ENCODE results near the gene B3GNT2. TPM values are rescaled to one million over a fixed set of nuclear protein-coding genes. Genes with fewer than 3 reads are reported as not detected.
"Not testable (repeated sequence)": the region's sequence is repeated elsewhere in the genome, so short reads cannot be mapped to it uniquely, and the experiment has no call there.

The B3GNT2 gene
- total RNA-seq, 1 experiment from 2014 or later, result 14.1 TPM

- ATAC-seq (no peak), DNase-seq (ENCODE audit: low read depth, low spot score) (no peak)
- CTCF ChIA-PET, result no interaction called here
- Histone ChIP-seq H3K27ac (ENCODE audit: low read length) (peak overlapping the region; percentile 26; the same call in 1 of the 2 replicates), H3K9me3 (ENCODE audit: control insufficient read depth, insufficient read depth, low read depth, low read length) (no peaks in the 10 kb centered on the region), H3K4me3 (ENCODE audit: low read depth in 2 of 2, low read length in 2 of 2) (peak overlapping the region; percentile 88 to 91), H3K36me3 (ENCODE audit: control insufficient read depth, insufficient read depth, low read length) (no peaks in the 10 kb centered on the region; the same call in 1 of the 2 replicates), H3K4me1 (ENCODE audit: control insufficient read depth, insufficient read depth, low read length) (peaks cover 17% of the 10 kb centered on the region; the same call in 1 of the 2 replicates), H3K27me3 (ENCODE audit: control insufficient read depth, insufficient read depth, low read length) (no peaks in the 10 kb centered on the region)
- in situ Hi-C loops (cut with HindIII; ENCODE audit: low pct_unique_long_range_greater_than_20kb, low sequenced_read_pairs) (no loop called here), intact Hi-C loops (cut with micrococcal nuclease; ENCODE audit: unreplicated experiment) (loop anchor here (5.0 kb wide), 1 partner anchor 215 kb away; no protein-coding TSS in a partner anchor)
- TF ChIP-seq SIN3A (IDR thresholded peaks at IDR 0.05; ENCODE audit: borderline replicate concordance, insufficient read depth, low read depth, low read length), result no peak
- TF ChIP-seq, protein P1, sequence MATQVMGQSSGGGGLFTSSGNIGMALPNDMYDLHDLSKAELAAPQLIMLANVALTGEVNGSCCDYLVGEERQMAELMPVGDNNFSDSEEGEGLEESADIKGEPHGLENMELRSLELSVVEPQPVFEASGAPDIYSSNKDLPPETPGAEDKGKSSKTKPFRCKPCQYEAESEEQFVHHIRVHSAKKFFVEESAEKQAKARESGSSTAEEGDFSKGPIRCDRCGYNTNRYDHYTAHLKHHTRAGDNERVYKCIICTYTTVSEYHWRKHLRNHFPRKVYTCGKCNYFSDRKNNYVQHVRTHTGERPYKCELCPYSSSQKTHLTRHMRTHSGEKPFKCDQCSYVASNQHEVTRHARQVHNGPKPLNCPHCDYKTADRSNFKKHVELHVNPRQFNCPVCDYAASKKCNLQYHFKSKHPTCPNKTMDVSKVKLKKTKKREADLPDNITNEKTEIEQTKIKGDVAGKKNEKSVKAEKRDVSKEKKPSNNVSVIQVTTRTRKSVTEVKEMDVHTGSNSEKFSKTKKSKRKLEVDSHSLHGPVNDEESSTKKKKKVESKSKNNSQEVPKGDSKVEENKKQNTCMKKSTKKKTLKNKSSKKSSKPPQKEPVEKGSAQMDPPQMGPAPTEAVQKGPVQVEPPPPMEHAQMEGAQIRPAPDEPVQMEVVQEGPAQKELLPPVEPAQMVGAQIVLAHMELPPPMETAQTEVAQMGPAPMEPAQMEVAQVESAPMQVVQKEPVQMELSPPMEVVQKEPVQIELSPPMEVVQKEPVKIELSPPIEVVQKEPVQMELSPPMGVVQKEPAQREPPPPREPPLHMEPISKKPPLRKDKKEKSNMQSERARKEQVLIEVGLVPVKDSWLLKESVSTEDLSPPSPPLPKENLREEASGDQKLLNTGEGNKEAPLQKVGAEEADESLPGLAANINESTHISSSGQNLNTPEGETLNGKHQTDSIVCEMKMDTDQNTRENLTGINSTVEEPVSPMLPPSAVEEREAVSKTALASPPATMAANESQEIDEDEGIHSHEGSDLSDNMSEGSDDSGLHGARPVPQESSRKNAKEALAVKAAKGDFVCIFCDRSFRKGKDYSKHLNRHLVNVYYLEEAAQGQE (IDR thresholded peaks at IDR 0.05; ENCODE audit: insufficient read depth in 1 of 2, low read depth in 2 of 2, low read length in 1 of 2), result no peak
- peak; percentile 36; the same call in 1 of the 2 replicates for TF ChIP-seq CTCF (IDR thresholded peaks at IDR 0.05)
- no peak for TF ChIP-seq TCF7L2 (IDR thresholded peaks at IDR 0.05; ENCODE audit: low read depth, low read length)
- no peak for TF ChIP-seq POLR2AphosphoS5 (IDR thresholded peaks at IDR 0.05; ENCODE audit: low read depth, low read length)
- POLR2A ChIA-PET, result no interaction called here
- no TSS peak for BruUV-seq (replicated peaks)
Measured at GRCh38 chr2:62197011-62197924, 1.4 kb downstream of the B3GNT2 start.

- no peak for DNase-seq (ENCODE audit: low read depth, low spot score)
- H3K9me3 ChIP-seq (ENCODE audit: control insufficient read depth, insufficient read depth, low read depth, low read length), result no peaks in the 10 kb centered on the region
- BruUV-seq (replicated peaks), result TSS peak; percentile 59
- H3K27me3 ChIP-seq (ENCODE audit: control insufficient read depth, insufficient read depth, low read length), result no peaks in the 10 kb centered on the region
- ATAC-seq, result no peak
- ChIA-PET POLR2A (no interaction called here), CTCF (no interaction called here)
- peak overlapping the region; percentile 88 to 91 for H3K4me3 ChIP-seq (ENCODE audit: low read depth in 2 of 2, low read length in 2 of 2)
- H3K27ac ChIP-seq (ENCODE audit: low read length), result peak overlapping the region; percentile 36; the same call in 1 of the 2 replicates
- TF ChIP-seq SIN3A (IDR thresholded peaks at IDR 0.05; ENCODE audit: borderline replicate concordance, insufficient read depth, low read depth, low read length) (no peak), POLR2AphosphoS5 (IDR thresholded peaks at IDR 0.05; ENCODE audit: low read depth, low read length) (no peak), TCF7L2 (IDR thresholded peaks at IDR 0.05; ENCODE audit: low read depth, low read length) (no peak), CTCF (IDR thresholded peaks at IDR 0.05) (no peak)
- TF ChIP-seq, protein P1 (IDR thresholded peaks at IDR 0.05; ENCODE audit: insufficient read depth in 1 of 2, low read depth in 2 of 2, low read length in 1 of 2), result no peak
- H3K36me3 ChIP-seq (ENCODE audit: control insufficient read depth, insufficient read depth, low read length), result no peaks in the 10 kb centered on the region; the same call in 1 of the 2 replicates
- peaks cover 17% of the 10 kb centered on the region; the same call in 1 of the 2 replicates for H3K4me1 ChIP-seq (ENCODE audit: control insufficient read depth, insufficient read depth, low read length)
- intact Hi-C loops (cut with micrococcal nuclease; ENCODE audit: unreplicated experiment), result loop anchor here (5.0 kb wide), 1 partner anchor 214 kb away; no protein-coding TSS in a partner anchor
- in situ Hi-C loops (cut with HindIII; ENCODE audit: low pct_unique_long_range_greater_than_20kb, low sequenced_read_pairs), result no loop called here
Measured at GRCh38 chr2:62197925-62198633, 2.2 kb downstream of the B3GNT2 start.

DNA sequence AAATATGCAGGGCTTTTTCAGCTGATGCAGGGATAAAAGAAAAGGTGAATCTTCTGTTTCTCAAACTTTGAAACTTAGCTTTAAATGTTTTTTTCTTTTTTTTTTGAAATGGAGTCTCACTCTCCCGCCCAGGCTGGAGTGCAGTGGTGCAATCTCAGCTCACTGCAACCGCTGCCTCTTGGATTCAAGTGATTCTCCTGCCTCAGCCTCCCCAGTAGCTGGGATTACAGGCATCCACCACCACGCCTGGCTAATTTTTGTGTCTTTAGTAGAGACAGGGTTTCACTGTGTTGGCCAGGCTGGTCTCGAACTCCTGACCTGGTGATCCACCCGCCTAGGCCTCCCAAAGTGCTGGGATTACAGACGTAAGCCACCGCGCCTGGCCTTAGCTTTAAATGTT lies 2.9 kb downstream of the B3GNT2 start:
- BruUV-seq (replicated peaks); H3K36me3 ChIP-seq (ENCODE audit: control insufficient read depth, insufficient read depth, low read length); H3K27ac ChIP-seq (ENCODE audit: low read length); ATAC-seq; H3K9me3 ChIP-seq (ENCODE audit: control insufficient read depth, insufficient read depth, low read depth, low read length); H3K4me3 ChIP-seq (ENCODE audit: low read depth in 2 of 2, low read length in 2 of 2); in situ Hi-C loops (cut with HindIII; ENCODE audit: low pct_unique_long_range_greater_than_20kb, low sequenced_read_pairs); CTCF ChIA-PET; POLR2A ChIA-PET; DNase-seq (ENCODE audit: low read depth, low spot score); H3K27me3 ChIP-seq (ENCODE audit: control insufficient read depth, insufficient read depth, low read length): not testable (repeated sequence)
- H3K4me1 ChIP-seq (ENCODE audit: control insufficient read depth, insufficient read depth, low read length), result peaks cover 17% of the 10 kb centered on the region; the same call in 1 of the 2 replicates
- intact Hi-C loops (cut with micrococcal nuclease; ENCODE audit: unreplicated experiment), result loop anchor here (5.0 kb wide), 1 partner anchor 213 kb away; no protein-coding TSS in a partner anchor
